Colon (tissue), 2 donors: ENCODE data around the gene CXXC1.

ENCODE experiments used
- FAIRE-seq: peaks from 2 replicates; lab custom pipeline; 2012; peaks lifted over from hg19 to GRCh38; lab: Jason Lieb, UNC
- donor health status: control.
- donor health status: control.

CXXC1 gene

DNA sequence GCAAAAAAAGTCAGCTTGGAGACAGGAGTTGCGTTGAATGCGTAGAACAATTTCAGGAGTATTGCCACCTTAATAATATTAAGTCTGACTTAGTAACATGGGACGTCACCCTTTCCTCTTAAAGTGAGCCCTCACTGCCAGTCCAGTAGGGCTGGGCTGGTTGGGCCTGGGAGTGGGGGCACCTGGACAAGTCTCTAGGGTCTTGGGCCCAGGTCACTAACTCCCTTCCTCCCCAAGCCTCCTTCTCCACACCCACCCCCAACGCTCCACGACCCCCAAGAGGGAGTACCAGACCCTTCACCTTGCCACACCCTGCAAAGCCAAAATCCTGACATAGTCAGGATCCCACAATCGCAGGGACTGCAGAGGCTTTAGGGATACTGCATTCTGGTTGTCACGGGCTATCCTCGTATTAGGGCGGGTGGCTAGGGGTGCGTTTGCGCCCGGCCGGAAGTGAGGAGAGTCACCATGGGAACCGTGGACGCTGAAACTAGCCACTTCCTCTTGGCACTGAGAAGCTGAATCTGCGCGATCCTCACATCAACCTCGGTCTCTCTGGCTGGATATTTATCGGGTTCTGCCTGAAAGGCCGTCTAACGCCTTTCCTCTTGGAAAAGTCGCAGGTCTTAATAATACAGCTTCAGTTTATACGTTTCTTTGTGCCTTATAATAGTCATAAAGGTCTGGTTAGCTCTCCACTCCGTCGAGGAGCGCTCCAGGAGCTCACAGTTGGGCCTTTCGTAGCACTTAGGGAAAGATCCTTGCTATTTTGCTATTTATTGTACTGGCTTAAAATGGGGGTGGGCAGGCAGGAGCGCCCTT is 10.3 kb upstream of the CXXC1 start:
- no peak for FAIRE-seq

DNA sequence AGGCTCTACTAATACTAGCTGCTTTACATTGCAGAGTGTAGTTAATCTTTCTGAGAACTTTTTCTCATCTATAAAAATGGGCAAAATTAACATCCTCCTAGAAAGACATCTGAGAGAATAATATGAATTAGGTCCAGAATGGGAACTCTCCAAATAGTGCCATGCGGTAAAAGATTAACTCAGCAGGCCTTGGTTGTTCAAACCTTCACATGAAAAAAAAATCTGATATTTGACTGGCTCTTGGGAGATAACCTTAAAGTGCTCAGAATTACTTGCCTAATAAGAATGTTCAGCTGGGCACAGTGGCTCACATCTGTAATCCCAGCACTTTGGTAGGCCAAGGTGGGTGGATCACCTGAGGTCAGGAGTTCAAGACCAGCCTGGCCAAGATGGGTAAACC is 5.5 kb upstream of the CXXC1 start:
- no peak for FAIRE-seq

DNA sequence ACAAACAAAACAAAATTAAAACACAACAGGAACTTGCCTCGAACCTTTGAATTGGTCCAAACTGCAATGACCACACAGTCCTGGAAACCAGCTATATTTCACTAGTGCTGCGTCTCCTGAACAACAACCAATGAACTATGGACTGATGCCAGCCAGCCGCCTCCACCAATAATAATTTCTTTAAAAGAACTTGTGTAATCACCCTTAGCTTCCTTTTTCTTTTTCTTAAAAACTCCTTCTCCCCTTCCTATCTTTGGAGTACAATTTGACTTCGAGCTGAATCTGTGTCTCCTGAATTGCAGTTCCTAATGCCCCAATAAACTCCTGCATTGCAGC is 1.6 kb upstream of the CXXC1 start:
- no peak for FAIRE-seq

- peak; percentile 91 for FAIRE-seq
Measured at GRCh38 chr18:50288348-50289107, 1.0 kb upstream of the CXXC1 start.

DNA sequence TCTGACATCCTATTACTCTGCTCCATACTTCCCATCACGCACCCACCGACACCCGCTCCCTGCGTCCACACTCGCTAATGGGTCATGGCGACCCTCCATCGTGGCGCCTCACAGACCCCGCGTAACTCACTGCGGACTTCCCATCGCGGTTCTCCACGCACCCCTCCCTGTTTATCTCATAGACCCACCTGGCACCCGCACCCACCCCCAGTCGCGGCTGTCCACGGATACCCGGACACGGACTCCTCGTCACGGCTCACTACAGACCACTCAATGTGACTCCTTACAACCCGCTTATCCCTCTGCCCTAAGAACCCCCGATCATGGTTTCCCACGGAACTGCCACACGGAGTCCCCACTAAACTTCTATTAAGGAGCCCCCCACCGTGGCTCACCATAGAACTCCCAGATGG is 458 bp downstream of the CXXC1 start:
- FAIRE-seq, result no peak

DNA sequence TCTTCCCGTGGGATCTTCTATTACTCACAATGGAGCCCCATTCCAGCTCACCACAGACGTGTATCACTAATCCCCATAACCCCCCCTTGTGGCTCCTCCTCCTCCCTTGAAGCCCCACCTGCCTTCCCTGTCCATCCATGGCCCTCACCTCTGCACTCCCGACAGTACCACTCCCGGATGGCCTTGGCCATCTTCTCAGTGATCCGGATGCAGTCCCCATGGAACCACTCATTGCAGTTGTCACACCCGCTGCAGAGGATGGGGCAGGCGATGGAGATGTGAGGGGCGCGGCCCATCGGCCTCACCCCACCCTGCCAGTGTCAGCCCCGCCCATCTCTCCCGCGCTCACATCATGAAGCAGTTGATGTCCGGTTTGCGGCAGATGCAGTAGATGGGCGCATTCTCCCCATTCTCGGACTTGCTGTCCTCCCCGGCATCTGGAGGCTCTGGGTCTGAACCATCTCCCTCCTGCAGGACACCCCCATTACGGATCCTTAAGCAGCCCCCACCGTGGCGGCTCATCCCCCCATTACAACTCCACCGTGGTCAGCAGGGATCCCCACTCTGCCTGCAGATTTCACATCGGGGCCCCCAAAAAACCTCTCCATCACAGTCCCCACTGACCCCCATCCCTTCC is 983 bp downstream of the CXXC1 start:
- no peak for FAIRE-seq

DNA sequence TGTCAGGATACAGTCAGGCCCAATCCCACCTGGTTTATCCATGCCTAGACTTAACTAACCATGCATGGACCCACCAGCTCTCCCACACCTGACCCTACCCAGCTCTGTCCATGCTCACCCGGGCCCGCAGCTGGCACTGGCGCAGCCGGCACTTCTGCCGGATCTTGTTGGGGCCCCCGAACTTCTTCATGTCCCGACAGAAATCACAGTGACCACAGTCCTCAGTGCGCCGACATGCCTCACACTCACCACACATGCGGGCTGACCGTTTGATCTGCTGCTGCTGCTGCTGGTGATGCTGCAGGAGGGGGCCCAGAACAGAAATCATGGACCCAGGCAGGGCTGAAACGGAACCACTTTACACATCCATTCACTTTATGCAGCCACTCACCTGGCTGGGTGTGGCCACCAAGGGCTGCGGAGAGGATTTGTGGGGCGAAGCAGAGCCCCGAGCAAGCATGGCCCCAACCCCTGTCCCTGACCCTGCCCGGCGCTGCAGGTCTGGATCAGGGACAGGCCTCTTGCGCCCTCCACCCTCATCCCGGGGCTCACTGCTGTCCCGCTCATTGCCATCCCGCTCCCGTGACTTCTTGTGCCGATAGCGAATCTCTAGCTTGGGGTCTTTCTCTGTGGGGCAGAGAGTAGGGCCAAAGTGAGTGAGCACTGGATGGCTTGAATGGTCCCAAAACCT is 1.7 kb downstream of the CXXC1 start:
- FAIRE-seq, result no peak

GRCh38 chr18:50285071-50285470 is 2.4 kb downstream of the CXXC1 start:
- FAIRE-seq, result no peak

DNA sequence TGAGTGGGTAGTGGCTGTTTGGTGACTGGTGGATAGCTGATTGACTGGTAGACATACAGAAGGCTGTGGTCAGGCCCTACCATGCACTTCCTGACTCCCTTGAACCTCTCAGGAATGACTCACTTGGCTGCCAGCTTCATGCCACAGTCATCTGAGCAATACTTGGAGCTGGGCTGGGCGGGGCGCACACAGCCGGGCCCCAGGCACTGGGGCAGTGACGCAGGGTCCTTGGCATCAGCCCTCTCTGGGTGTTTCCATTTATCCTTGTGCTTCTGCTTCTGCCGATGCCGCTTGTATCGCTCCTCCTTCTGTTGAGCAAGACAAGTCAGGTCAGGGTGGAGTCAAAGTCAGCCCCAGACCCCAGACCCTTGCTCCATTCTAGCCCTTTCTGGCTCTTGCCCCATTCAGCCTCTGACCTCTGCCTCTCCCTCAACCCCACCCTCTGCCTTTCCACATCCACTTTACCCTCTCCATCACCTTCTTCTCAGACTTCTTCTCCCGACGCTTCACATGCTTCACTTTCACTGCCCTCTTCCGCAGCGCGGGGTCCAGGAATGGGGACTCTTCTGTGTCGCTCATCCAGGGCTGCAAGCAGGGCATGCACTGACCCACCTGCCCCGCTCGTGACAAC is 3.1 kb downstream of the CXXC1 start:
- FAIRE-seq, result no peak

DNA sequence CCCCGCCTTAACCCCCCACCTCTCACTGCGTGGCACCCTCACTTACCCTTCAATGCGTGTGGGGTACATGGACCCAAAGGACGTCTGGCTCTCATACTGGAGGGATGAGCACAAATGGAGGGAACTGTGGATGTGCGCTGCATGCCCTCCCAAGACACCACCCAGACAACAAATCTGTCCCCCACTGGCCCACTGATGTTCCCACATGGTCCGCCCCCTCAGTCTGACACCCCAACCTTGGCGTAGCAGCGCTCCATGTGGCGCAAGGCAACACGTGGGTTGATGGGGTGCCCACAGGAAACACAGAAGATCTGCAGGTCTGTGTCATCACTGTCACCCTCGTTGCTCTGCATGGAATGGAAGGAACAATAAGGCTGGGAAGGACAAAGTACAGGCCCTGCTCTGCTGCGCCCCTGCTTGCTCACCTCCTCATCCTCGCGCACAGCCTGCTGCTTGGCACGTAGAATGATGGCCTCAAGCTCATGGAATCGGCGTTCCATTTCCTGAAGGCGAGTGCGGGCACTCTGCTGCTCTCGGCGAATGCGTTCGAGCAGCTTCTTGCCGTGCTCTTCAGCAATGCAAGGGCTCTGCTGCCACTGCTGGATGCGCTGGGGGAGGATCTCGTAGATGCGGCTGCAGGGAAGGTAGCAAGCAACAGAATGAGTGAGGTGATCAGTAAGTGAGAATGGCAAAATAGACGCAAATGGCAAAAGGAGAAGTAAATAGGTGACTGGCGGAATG is 3.9 kb downstream of the CXXC1 start:
- FAIRE-seq, result no peak

DNA sequence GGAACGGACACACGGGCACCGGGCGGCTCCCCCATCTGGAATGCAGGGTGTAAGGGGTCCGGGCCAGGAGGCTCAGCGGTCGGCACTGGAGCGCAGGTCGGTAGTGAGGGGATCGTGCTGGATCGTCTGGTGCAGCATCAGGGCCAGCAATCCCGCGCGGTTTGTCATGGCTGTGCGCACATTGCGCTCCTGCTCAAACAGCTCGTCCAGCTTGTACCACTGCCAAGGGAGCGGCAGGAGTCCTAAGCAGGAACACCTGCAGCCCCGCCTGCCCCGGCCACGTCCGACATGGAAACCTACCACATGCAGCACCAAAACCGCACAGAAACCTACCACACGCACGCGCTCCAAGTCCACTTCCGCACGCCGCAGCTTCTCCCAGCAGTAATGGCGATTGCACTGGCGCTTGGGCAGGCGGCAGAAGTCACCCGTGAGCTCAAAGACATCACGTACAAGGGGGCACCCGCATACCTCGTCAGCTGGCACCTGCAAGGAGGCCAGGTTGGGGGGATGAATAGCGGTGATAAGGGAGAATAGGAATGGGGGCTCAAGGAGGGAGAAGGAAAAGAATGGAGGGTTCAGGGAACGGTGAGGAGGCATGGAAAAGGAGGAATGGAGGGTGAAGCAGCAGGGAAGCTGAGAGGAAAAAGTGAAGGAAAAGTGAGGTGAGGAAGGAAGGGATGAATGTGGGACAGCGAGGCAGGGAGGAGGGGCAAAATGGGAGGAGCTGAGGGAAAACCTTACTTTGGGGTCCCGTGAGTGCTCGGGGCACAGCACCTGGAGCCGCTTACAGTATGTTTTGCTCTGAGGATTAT is 4.8 kb downstream of the CXXC1 start:
- no peak for FAIRE-seq

- FAIRE-seq, result no peak
Measured at GRCh38 chr18:50281972-50282520, 5.4 kb downstream of the CXXC1 start.

- FAIRE-seq, result peak; percentile 10
Measured at GRCh38 chr18:50281295-50281971, 6.1 kb downstream of the CXXC1 start, which contains the start of gene MBD1. Gene MBD1 (minus strand): TSS chr18:50281523. CDS start chr18:50279992, 1,531 bp downstream.

GRCh38 chr18:50280707-50281294 is 6.7 kb downstream of the CXXC1 start:
- no peak for FAIRE-seq

DNA sequence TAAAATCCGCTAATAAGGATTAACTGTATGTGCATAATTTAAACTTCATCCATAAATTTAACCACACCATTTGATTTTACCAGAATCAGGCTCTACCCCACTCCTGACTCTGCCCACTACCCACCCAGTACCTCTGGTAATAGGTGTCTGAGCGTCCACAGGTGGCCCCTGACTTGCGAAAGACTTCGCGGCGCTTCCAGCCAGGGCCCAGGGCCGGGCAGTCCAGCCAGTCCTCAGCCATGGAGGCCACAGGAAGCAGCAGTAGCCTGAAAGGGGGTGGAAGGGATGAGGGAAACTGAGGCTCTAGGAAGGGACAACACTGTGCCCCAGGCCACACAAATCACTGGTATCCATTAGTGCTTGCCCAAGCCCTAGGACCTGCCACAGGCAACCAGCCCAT is 7.7 kb downstream of the CXXC1 start:
- FAIRE-seq, result no peak

- FAIRE-seq, result no peak
Measured at GRCh38 chr18:50277942-50278341, 9.6 kb downstream of the CXXC1 start.

DNA sequence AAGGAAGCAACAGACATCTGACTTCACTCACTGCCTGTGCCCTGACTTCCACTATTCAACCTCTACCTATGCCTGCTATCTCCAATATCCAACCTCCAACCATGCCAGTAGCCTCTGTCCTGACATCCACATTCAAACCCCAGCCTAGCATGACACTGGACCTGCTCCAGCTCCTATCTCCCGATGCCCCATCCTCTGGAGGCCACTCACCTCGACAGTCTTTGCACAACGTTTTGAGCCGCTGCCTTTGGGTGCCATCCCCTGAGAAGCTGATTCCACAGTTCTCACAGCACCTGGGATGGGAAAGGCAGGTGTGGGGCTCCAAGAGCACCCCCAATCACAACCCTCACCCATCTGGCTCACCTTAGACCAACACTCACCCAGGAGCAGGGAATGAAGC is 11.0 kb downstream of the CXXC1 start:
- no peak for FAIRE-seq

DNA sequence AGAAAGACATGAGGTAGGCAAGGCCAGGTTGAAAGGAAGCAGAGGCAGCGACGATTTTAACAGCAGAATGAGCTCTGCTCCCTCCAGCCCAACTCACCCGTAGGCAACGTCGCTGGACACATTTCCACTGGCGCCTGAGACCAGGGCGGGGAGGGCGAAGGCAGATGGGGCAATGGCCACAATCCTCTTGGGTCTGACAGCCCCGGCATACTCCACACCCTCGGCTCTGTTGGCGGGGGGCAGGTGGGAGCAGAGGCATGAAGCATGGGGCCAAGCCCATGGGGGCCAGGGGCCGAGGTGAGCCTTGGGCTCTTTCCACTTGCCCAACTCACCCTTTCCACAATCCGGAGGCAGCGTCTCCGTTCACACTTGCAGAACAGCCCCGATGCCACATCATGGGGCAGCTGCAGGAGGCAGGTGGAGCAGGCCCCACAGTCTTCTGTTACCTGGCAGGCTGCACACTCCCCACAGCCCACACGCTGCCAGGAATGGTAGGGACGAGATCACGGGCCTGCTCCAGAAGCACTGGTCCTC is 11.9 kb downstream of the CXXC1 start:
- no peak for FAIRE-seq

DNA sequence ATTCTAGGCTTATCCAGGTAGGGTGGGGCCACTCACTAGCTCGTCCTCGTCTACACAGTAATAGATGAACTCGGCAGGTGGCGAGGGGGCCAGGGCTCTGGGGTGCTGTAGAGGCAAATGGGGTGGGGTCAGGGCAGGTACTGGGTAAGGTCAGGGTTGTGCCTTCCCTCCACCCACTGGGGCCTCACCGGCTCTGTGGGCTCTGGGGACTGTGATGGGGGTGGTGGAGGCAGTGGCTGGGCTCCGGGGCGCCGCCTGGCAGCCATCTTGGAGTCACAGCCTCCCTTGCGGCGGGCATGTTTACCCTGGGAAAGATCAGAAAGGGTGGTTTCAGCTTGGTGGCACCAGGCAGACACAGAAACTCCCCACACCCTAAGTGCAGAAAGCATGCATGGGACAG is 12.6 kb downstream of the CXXC1 start:
- no peak for FAIRE-seq
